Right lobe of liver (tissue), 6 donors: Measurements from ENCODE around the gene SLC6A3. TPM values are rescaled to one million over a fixed set of nuclear protein-coding genes. Genes with fewer than 3 reads are reported as not detected.
A peak's percentile ranks its signal among the peaks of the same experiment; 100 is the strongest.

ENCODE experiments used
- ATAC-seq, 4 donors: fragments of 200-7000 bp; cut with Tn5 transposase; one replicate each; pipeline ENCODE4 v1.9.1; 2020; ENCODE audit warnings: mild to moderate bottlenecking in 4 of 4, moderate library complexity in 4 of 4
- DNase-seq, 3 donors: peaks; one replicate each; pipeline ENCODE4 v3.0.0-alpha.2; 2020
- H3K27ac ChIP-seq, 3 donors: fragments of 200-600 bp; one replicate each; pipeline ENCODE4 v1.8.0; 2022
- H3K27me3 ChIP-seq, 2 donors: fragments of 200-600 bp; one replicate each; pipeline ENCODE4 v1.8.0; 2022
- H3K36me3 ChIP-seq, 4 donors: fragments of 200-600 bp; sonication (generic) in 1 of 4; one replicate each; pipeline versions ENCODE4 v1.5.1 to v1.8.0; 2017 to 2022; ENCODE audit warnings: control low read depth in 1 of 4
- H3K4me1 ChIP-seq, 4 donors: fragments of 200-600 bp; sonication (generic) in 1 of 4; one replicate each; pipeline versions ENCODE4 v1.5.1 to v1.8.0; 2017 to 2022; ENCODE audit warnings: control low read depth in 1 of 4
- H3K4me3 ChIP-seq, 3 donors: fragments of 200-600 bp; one replicate each; pipeline ENCODE4 v1.8.0; 2022
- H3K9me3 ChIP-seq, 4 donors: fragments of 200-600 bp; sonication (generic) in 1 of 4; one replicate each; pipeline versions ENCODE4 v1.5.1 to v1.8.0; 2017 to 2022; ENCODE audit warnings: control low read depth in 1 of 4
- POLR2A ChIP-seq: fragments of 450-650 bp; IDR thresholded peaks from one replicate; pipeline ENCODE4 v1.6.1; 2017; ENCODE audit warnings: antibody characterized with exemption, mild to moderate bottlenecking
- WGBS: methylation state at CpG from one replicate; pipeline ENCODE4 v1.1.6; 2018; ENCODE audit warnings: low coverage, low lambda C conversion rate; ENCODE audit not compliant: insufficient coverage; ENCODE audit errors: missing lambda C conversion rate; 5-methylcytosine and 5-hydroxymethylcytosine counted together
- intact Hi-C, 2 donors: fragments of 100-400 bp; cut with DNase I; formaldehyde crosslinking; loops; one replicate each; pipeline versions ENCODE4 v1.11.2 to v1.14.1; 2022
- total RNA-seq, 6 experiments: library from RNA; depleted of rRNA in 2 of 6; stranded (reverse); fragments of >200 nt in 2 of 6; fragmentation: NEBNext Ultra II Directional in 3 of 6; extraction: Animal tissue kit (Norgen Biotek cat#: 25700) in 3 of 6; gene quantifications; one replicate each; pipeline versions ENCODE4 v1.1.0 to v1.2.4, GENCODE V29; 2016 to 2023
- TF ChIP-seq, protein P1 (sequence below), 4 donors: fragments of 200-600 bp in 3 of 4; fragments of 450-650 bp in 1 of 4; IDR thresholded peaks; one replicate each; pipeline versions ENCODE4 v1.5.1 to v1.8.0; 2016 to 2022; ENCODE audit warnings: antibody characterized with exemption in 4 of 4, mild to moderate bottlenecking in 2 of 4
- donor health status: DM: no; HTN: yes; CAD: no.
- donor health status: DM: no; HTN: no; CAD: no.
- donor health status: DM: no; HTN: no; CAD: no.
- donor health status: DM: no; HTN: yes; CAD: no.
- donor health status: DM: no; HTN: yes; CAD: no.

The SLC6A3 gene
- total RNA-seq, 6 experiments from 2014 or later = not detected

DNA sequence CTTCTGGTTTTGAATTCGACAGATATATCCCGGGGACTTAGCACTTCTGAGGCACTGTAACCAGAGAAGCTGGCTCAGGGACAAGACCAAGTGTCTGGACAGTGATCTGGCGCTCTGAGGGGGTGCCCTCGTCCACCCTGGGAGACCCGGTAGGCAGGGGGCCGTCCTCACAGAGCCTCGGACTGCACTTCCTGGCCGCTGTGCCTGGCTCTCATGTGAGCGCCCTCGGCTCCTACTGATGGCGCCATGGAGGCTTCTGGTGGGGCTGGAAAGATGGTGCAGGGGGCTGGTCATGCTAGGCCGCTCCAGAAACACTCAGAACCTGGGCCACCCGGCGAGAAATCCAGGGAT lies 18.8 kb upstream of the SLC6A3 start:
- TF ChIP-seq, protein P1, sequence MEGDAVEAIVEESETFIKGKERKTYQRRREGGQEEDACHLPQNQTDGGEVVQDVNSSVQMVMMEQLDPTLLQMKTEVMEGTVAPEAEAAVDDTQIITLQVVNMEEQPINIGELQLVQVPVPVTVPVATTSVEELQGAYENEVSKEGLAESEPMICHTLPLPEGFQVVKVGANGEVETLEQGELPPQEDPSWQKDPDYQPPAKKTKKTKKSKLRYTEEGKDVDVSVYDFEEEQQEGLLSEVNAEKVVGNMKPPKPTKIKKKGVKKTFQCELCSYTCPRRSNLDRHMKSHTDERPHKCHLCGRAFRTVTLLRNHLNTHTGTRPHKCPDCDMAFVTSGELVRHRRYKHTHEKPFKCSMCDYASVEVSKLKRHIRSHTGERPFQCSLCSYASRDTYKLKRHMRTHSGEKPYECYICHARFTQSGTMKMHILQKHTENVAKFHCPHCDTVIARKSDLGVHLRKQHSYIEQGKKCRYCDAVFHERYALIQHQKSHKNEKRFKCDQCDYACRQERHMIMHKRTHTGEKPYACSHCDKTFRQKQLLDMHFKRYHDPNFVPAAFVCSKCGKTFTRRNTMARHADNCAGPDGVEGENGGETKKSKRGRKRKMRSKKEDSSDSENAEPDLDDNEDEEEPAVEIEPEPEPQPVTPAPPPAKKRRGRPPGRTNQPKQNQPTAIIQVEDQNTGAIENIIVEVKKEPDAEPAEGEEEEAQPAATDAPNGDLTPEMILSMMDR (IDR thresholded peaks at IDR 0.05) = no peak
- no peak for TF ChIP-seq POLR2A
- no peak for ATAC-seq
- 92% methylated on average over 2 of the region's 14 CpGs for WGBS
- H3K9me3 ChIP-seq = no peaks in the 10 kb centered on the region
- no peak overlapping the region for H3K4me3 ChIP-seq
- no peaks in the 10 kb centered on the region for H3K4me1 ChIP-seq
- intact Hi-C loops = no loop called here
- H3K27ac ChIP-seq = no peak overlapping the region
- no peaks in the 10 kb centered on the region for H3K27me3 ChIP-seq
- H3K36me3 ChIP-seq = peaks cover 0 to 4% (median under 1%) of the 10 kb centered on the region in 4 donors
- no peak for DNase-seq

GRCh38 chr5:1463326-1464095 lies 18.3 kb upstream of the SLC6A3 start:
- DNase-seq = no peak
- Histone ChIP-seq H3K27ac (no peak overlapping the region), H3K9me3 (no peaks in the 10 kb centered on the region), H3K4me3 (no peak overlapping the region), H3K27me3 (no peaks in the 10 kb centered on the region), H3K36me3 (peaks cover 0 to 4% (median under 1%) of the 10 kb centered on the region in 4 donors), H3K4me1 (no peaks in the 10 kb centered on the region)
- no peak for TF ChIP-seq POLR2A
- TF ChIP-seq, protein P1 (IDR thresholded peaks at IDR 0.05) = no peak
- no peak for ATAC-seq
- WGBS = 99% methylated on average over 11 of the region's 46 CpGs
- intact Hi-C loops = no loop called here

DNA sequence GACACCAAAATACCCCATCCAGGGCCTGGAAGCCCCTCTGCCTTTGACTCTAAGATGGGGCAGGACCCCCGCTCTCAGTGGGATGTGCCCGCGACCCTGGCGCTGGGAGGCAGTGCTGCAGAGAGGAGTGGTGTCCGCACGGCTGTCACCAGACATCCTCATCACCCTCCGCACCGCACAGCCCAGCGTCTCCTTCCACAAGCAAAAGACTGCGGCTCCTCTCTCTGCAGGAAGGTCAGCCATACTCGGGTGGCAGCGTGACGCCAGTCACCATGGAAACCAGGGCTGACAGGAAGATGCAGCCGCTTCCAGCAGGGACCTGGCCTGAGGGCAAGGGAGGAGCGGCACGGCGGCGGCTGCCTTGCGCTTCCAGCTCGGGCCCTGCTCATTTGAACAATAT lies 17.1 kb upstream of the SLC6A3 start:
- intact Hi-C loops = no loop called here
- Histone ChIP-seq H3K4me1 (no peaks in the 10 kb centered on the region), H3K27ac (no peak overlapping the region), H3K27me3 (no peaks in the 10 kb centered on the region), H3K4me3 (no peak overlapping the region), H3K36me3 (peaks cover 0 to 4% (median under 1%) of the 10 kb centered on the region in 4 donors), H3K9me3 (no peaks in the 10 kb centered on the region)
- 88% methylated on average over 10 of the region's 20 CpGs for WGBS
- TF ChIP-seq, protein P1 (IDR thresholded peaks at IDR 0.05) = no peak
- no peak for TF ChIP-seq POLR2A
- DNase-seq (peak in 1 of 3 donors; percentile 47), ATAC-seq (no peak)

GRCh38 chr5:1461396-1461795 lies 16.2 kb upstream of the SLC6A3 start:
- H3K4me1 ChIP-seq = no peaks in the 10 kb centered on the region
- 86% methylated on average over 10 of the region's 10 CpGs for WGBS
- no peaks in the 10 kb centered on the region for H3K27me3 ChIP-seq
- no peak for TF ChIP-seq POLR2A
- TF ChIP-seq, protein P1 (IDR thresholded peaks at IDR 0.05) = no peak
- intact Hi-C loops = no loop called here
- H3K27ac ChIP-seq = no peak overlapping the region
- peaks cover 0 to 4% (median under 1%) of the 10 kb centered on the region in 4 donors for H3K36me3 ChIP-seq
- ATAC-seq (no peak), DNase-seq (no peak)
- H3K9me3 ChIP-seq = no peaks in the 10 kb centered on the region
- no peak overlapping the region for H3K4me3 ChIP-seq
